Kidney epithelial cell (primary cell): ENCODE data around the gene WDR43. TPM values are rescaled to one million over a fixed set of nuclear protein-coding genes. Genes with fewer than 3 reads are reported as not detected.
A peak's percentile ranks its signal among the peaks of the same experiment; 100 is the strongest.

Experiments used
- DNase-seq: peaks from one replicate; pipeline ENCODE4 v3.0.0-alpha.2; 2010; ENCODE audit warnings: low read depth
- H3K27me3 ChIP-seq: 2 replicates; pipeline ENCODE4 v1.6.0; 2011; ENCODE audit warnings: low read length; ENCODE audit not compliant: control insufficient read depth, insufficient read depth
- H3K36me3 ChIP-seq: 2 replicates; pipeline ENCODE4 v1.5.1; 2011; ENCODE audit warnings: low read length; ENCODE audit not compliant: control insufficient read depth, insufficient read depth
- H3K4me3 ChIP-seq: 2 replicates; pipeline ENCODE4 v1.5.1; 2011; ENCODE audit warnings: low read depth, mild to moderate bottlenecking, control low read depth, low read length
- CTCF ChIP-seq: IDR thresholded peaks from 2 replicates; pipeline ENCODE4 v1.5.1; 2011; ENCODE audit warnings: mild to moderate bottlenecking, moderate library complexity, low read length, control low read depth, inconsistent platforms; ENCODE audit not compliant: insufficient read depth, poor library complexity, severe bottlenecking
- total RNA-seq: library from RNA; depleted of rRNA; stranded (reverse); fragments of >200 nt; gene quantifications from 2 replicates; pipeline ENCODE4 v1.2.3, GENCODE V29; 2015

Gene WDR43
- total RNA-seq, 1 donor from 2014 or later = 66.0 TPM

- H3K36me3 ChIP-seq = no peaks in the 10 kb centered on the region
- DNase-seq = no peak
- no peaks in the 10 kb centered on the region for H3K27me3 ChIP-seq
- H3K4me3 ChIP-seq = no peak overlapping the region
- no peak for TF ChIP-seq CTCF
Measured at GRCh38 chr2:28978606-28979005, 84.1 kb downstream of the WDR43 start.

GRCh38 chr2:28979041-28979440 is 84.6 kb downstream of the WDR43 start:
- no peaks in the 10 kb centered on the region for H3K27me3 ChIP-seq
- TF ChIP-seq CTCF = no peak
- peak; percentile 10 for DNase-seq
- H3K4me3 ChIP-seq = no peak overlapping the region
- no peaks in the 10 kb centered on the region for H3K36me3 ChIP-seq

- Histone ChIP-seq H3K36me3 (no peaks in the 10 kb centered on the region), H3K27me3 (no peaks in the 10 kb centered on the region), H3K4me3 (no peak overlapping the region)
- DNase-seq = no peak
- TF ChIP-seq CTCF = no peak
Measured at GRCh38 chr2:28979576-28980366, 85.3 kb downstream of the WDR43 start.

GRCh38 chr2:28980368-28981015 is 86.0 kb downstream of the WDR43 start:
- no peak for TF ChIP-seq CTCF
- no peak overlapping the region for H3K4me3 ChIP-seq
- no peaks in the 10 kb centered on the region for H3K27me3 ChIP-seq
- no peaks in the 10 kb centered on the region for H3K36me3 ChIP-seq
- no peak for DNase-seq

GRCh38 chr2:28981016-28981441 is 86.6 kb downstream of the WDR43 start, which contains the start of gene TOGARAM2:
Gene TOGARAM2, plus strand, starts transcription at chr2:28981298. Its CDS starts 13,537 bp downstream, at chr2:28994835.
- H3K27me3 ChIP-seq = no peaks in the 10 kb centered on the region
- no peak for DNase-seq

More at GRCh38 chr2:28981016-28981441, 86.6 kb downstream of the WDR43 start, which contains the start of gene TOGARAM2:
- no peaks in the 10 kb centered on the region for H3K36me3 ChIP-seq
- no peak within 1 kb of the TSS for H3K4me3 ChIP-seq
- TF ChIP-seq CTCF = no peak
